Ishikawa (cell line): Measurements from ENCODE around the gene KBTBD13.

Experiments
- CEBPB ChIP-seq: IDR thresholded peaks from 2 replicates; pipeline ENCODE4 v1.6.1; 2012
- CREB1 ChIP-seq: IDR thresholded peaks from 2 replicates; pipeline ENCODE4 v1.6.1; 2012; ENCODE audit warnings: low read depth
- EGR1 ChIP-seq: IDR thresholded peaks from 2 replicates; pipeline ENCODE4 v1.6.1; 2012
- EP300 ChIP-seq: IDR thresholded peaks from 2 replicates; pipeline ENCODE4 v1.6.1; 2012; ENCODE audit warnings: borderline replicate concordance
- FOXM1 ChIP-seq: IDR thresholded peaks from 2 replicates; pipeline ENCODE4 v1.6.1; 2012; ENCODE audit warnings: low read depth, borderline replicate concordance
- RAD21 ChIP-seq: IDR thresholded peaks from 2 replicates; pipeline ENCODE4 v1.6.1; 2012; ENCODE audit warnings: low read depth
- TAF1 ChIP-seq: IDR thresholded peaks from 2 replicates; pipeline ENCODE4 v1.6.1; 2012; ENCODE audit warnings: low read depth, mild to moderate bottlenecking
- TCF12 ChIP-seq: IDR thresholded peaks from 2 replicates; pipeline ENCODE4 v1.6.1; 2012; ENCODE audit warnings: low read depth
- TEAD4 ChIP-seq: IDR thresholded peaks from 2 replicates; pipeline ENCODE4 v1.6.1; 2012
- ZBTB7A ChIP-seq: IDR thresholded peaks from 2 replicates; pipeline ENCODE4 v1.6.1; 2012; ENCODE audit warnings: low read depth
- TF ChIP-seq, protein P1 (sequence below): IDR thresholded peaks from 2 replicates; pipeline ENCODE4 v1.6.1; 2012; ENCODE audit warnings: low read depth, mild to moderate bottlenecking

Gene KBTBD13

DNA sequence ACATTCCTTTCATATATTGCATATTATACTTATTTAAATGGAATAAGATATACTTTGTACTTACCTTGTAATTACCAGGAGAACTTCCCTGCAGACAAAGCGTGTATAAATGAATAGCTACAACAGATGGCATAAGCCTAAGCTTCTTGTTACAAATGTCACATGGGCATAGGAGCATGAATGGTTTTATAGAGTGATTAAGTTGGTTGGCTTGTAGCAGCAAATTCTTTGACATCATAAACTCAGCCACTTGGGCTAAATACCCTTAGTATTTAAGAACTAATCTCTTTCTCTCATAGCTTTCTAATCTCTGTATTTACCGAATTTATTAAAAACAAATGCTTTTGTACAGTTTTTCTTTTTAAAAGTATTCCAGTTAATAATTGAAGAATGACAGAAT, 38.5 kb downstream of the KBTBD13 start, which contains the start of gene UBAP1L:
Gene UBAP1L (minus strand): TSS at position 115 of the 400 bp plus-strand sequence. CDS start 8,985 bp downstream, outside the sequence.
- TF ChIP-seq EGR1 (no peak), TCF12 (no peak), TEAD4 (no peak), CREB1 (no peak), RAD21 (no peak), EP300 (no peak)
- TF ChIP-seq, protein P1, sequence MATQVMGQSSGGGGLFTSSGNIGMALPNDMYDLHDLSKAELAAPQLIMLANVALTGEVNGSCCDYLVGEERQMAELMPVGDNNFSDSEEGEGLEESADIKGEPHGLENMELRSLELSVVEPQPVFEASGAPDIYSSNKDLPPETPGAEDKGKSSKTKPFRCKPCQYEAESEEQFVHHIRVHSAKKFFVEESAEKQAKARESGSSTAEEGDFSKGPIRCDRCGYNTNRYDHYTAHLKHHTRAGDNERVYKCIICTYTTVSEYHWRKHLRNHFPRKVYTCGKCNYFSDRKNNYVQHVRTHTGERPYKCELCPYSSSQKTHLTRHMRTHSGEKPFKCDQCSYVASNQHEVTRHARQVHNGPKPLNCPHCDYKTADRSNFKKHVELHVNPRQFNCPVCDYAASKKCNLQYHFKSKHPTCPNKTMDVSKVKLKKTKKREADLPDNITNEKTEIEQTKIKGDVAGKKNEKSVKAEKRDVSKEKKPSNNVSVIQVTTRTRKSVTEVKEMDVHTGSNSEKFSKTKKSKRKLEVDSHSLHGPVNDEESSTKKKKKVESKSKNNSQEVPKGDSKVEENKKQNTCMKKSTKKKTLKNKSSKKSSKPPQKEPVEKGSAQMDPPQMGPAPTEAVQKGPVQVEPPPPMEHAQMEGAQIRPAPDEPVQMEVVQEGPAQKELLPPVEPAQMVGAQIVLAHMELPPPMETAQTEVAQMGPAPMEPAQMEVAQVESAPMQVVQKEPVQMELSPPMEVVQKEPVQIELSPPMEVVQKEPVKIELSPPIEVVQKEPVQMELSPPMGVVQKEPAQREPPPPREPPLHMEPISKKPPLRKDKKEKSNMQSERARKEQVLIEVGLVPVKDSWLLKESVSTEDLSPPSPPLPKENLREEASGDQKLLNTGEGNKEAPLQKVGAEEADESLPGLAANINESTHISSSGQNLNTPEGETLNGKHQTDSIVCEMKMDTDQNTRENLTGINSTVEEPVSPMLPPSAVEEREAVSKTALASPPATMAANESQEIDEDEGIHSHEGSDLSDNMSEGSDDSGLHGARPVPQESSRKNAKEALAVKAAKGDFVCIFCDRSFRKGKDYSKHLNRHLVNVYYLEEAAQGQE, result no peak

DNA sequence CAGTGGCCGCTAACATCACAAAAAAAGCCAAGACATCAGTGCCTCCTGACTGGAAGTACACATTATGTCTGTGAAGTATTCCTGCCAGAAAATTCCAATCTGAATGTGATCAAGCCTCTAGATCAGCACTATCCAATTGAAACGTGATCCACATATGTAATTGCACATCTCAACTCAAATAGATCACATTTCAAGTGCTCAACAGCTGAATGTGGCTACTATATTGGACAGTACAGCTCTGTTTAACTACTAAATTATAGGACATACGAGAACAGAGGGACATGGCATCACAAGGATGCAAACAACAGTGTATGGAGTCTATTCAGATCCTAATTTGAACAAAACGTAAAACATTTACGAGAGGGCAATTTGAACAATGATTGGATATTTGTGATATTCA, 39.0 kb downstream of the KBTBD13 start:
- TF ChIP-seq TEAD4, result no peak
- no peak for TF ChIP-seq CREB1
- TF ChIP-seq TAF1, result no peak
- no peak for TF ChIP-seq CEBPB
- no peak for TF ChIP-seq ZBTB7A
- no peak for TF ChIP-seq FOXM1
